ENCODE measurements around the gene SLX4IP. TPM values are rescaled to one million over a fixed set of nuclear protein-coding genes. Genes with fewer than 3 reads are reported as not detected.

Gene SLX4IP
- total RNA-seq, 2 donors from 2014 or later = 1.8 to 3.3 TPM

DNA sequence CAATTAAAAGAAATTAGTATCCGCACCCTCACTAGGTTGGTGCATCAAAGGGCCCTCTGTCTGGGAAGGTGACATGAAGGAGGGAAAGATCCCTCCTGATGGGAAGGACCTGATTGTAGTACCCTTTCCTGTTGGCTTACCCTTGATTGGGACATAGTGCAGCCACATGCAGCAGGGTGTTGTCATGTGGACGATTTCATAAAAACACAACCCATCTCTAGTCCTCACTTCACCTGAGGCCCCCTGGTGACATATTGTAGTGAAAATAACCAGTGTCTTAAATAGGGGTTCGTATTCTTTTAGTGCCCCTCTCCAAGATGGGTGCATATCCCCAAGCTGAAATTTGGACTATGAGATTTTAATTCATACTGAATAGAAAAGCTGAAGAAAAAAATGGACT is 97.3 kb downstream of the SLX4IP start:
- no peak for DNase-seq (ENCODE audit: low spot score)
- intact Hi-C loops (cut with DNase I) = loop anchor here in 1 of 2 donors (10.0 kb wide), 1 partner anchor 68 kb away; no protein-coding TSS in a partner anchor

DNA sequence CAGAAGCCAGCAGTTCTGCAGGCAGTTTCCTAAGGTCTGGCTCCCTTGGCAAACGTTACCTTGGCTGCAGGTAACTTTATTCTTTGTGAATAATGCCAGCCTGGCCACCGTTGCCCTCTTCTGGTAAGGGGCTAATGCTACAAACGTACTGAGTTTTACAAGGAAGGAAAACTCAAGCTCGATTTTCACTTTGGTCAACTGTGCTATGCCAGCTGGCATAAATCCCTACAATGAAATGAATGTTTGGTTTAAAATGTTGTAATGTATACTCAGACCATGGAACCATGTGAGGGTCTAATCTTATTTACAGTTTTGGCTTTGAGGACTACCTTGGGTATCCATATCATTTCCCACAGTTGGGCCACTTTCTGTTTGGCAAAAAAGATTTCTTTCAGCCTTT is 101.4 kb downstream of the SLX4IP start:
- DNase-seq (ENCODE audit: low spot score) = no peak
- intact Hi-C loops (cut with DNase I) = loop anchor here in 1 of 2 donors (10.0 kb wide), 1 partner anchor 72 kb away; no protein-coding TSS in a partner anchor

DNA sequence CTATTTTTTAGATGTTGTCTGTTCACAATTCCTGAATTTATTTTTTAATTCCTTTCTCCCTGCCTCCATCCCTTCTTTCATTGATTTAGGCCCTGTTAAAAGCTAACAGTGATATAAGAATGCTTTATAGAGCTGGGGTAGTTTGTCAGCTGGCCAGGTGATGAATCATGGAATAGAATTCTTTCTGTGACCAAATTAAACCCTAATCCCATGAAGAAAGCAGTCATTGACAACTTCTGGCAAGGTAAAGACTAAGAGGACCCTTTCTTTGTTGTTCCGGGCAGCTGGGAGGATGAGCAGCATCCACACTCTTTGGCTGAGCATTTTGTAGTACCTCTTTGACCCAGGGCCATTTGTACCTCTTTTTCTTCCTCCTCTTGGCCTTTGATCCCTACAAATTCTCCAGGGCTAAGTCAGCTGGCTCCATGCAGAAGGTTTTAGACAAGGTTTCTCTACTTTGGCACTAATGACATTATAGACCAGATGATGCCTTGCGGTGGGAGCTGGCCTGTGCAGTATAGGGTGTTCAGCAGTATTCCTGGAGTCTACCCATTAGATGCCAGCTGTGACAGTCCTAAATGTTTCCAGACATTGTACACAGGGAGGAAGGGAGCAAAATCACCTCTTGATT is 102.9 kb downstream of the SLX4IP start:
- no peak for DNase-seq (ENCODE audit: low spot score)
- intact Hi-C loops (cut with DNase I) = loop anchor here in 1 of 2 donors (10.0 kb wide), 1 partner anchor 73 kb away; no protein-coding TSS in a partner anchor

DNA sequence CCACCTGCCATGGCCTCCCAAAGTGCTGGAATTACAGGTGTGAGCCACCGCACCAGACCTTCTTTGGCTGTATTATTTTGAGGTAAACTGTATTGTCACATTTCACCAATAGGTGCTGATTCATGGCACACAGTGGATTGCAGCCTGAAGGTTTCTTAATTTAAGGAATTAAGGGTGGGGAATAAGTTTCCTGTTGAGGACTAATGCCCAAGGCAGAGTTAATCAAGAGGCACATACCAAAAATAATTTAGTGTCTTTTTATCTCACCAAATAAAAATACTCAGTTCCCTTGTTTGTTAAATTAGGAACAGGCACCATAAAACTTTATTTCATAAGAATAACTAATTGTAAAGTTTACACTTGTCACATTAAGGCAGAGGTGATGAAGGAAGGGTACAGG is 103.7 kb downstream of the SLX4IP start:
- intact Hi-C loops (cut with DNase I) = loop anchor here in 1 of 2 donors (10.0 kb wide), 1 partner anchor 74 kb away; no protein-coding TSS in a partner anchor
- DNase-seq (ENCODE audit: low spot score) = no peak

DNA sequence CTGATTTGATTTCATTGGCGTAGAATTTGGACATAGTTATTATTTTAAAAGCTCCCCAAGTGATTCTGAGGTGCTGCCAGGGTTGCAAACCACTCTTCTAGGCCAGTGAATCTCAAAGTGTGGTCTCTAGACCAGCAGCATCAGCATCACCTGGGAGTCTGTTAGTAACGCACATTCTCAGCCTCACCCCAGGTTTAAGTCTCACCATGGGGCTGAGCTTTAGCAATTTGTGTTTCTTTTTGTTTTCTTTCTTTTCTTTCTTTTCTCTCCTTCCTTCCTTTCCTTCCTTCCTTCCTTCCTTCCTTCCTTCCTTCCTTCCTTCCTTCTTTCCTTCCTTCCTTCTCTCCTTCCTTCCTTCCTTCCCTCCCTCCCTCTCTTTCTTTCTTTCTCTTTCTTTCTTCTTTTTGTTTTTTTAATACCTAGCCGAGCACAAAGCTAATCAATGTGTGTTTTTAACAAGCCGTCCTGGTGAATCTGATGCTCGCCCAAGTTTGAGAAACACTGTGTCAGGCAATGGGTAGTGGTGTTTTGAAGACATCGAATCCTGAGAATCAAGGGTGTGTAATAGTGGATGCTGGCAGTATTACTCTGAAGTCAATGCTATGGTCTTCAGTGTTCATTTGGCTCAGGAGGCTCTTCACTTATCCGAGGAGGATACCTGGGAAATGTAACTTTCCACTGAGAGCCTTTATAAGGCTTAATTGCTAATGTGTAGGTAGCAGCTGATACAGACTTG is 104.9 kb downstream of the SLX4IP start:
- intact Hi-C loops (cut with DNase I) = loop anchor here in 1 of 2 donors (10.0 kb wide), 1 partner anchor 75 kb away; no protein-coding TSS in a partner anchor
- no peak for DNase-seq (ENCODE audit: low spot score)

DNA sequence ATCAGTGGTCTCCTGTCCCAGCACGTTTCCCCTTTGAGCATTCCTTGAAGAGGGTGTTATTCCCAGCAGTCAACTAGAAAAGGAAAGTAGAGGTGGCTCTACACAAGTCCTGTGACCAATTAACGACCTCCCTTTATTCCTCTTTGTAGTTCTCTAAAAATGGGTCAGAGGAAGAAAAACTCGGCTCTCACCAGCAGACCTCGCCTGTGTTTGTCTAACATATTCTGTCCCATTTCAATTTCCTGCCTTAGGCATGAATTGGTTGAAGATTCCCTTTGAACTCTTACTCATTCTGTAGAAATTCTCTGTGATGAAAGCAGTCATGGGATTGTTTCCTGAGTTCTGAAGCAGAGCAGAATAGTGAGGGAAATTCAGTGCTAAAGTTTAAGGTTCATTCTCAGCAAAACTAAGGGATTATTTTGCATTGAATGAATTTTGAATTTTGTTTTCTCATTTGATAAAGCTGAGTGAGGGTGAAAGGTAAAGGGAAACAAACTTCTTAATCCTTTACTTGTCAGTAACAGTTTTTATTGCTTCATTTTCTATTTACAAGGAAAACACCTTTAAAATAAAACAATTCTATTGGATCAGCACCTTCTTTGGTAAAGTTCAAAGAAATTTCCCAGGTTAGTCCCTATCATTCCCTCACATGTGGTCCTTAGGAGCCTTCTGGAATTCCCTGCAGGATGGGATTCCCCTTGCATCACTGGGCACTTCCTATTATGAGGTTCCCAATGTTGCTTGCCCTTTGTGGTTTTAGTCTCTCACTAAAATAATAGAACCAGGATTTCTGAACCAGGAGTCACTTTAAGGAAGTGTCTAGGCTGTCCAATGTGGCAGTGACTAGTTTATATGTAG is 105.8 kb downstream of the SLX4IP start:
- intact Hi-C loops (cut with DNase I) = no loop called here
- DNase-seq (ENCODE audit: low spot score) = no peak

DNA sequence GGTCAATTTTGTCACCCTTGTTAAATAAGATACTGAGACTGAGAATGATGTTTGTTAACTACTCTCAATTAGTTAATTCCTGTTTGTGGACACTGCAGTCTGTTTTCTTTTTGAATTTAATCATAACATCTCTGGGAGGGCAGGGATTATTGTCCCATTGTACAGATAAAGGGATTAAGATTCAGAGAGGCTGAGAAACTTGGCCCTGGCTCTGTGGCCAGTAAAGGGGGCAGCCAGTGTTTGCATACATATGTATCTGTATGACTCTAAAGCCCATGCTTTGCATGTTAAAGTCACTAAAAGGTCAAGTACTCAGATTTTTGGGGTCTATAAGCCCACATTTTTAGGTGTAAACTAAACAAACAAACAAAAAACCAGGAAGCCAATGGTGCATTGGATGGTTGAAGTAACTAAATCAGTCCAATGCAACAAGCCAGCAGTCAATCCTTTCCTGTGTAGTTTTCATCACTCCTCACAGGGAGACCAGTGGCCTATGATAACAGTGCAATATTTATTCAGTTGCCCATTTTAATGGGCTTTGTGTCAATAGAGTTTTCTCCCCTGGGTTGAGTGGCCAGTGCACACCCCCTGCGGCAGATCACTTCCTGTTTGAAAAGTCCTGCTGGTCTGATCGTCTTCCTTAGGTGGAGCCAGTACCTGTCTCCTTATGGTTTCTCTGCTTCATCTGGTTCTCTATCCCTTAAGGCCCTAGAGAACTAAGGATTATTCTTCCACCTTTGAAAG is 106.7 kb downstream of the SLX4IP start:
- intact Hi-C loops (cut with DNase I) = no loop called here
- no peak for DNase-seq (ENCODE audit: low spot score)

DNA sequence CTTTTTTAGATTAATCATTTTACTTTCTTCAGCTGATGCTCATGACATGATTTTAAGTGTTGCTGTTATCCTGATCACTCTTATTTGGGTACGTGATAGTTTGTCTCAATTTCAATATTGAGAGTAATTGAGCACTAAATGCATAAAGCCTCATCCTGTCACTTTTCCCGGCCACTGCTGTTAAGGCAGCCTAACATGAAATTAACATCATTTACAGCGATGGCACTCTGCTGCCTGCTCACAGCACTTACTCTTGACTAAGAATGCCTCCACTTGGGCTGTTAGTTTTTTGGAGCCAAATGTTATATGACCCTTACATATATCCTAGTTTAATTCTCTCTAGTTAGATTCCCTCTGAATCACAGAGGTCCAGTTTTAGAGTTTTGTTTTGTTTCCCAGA is 107.3 kb downstream of the SLX4IP start:
- no peak for DNase-seq (ENCODE audit: low spot score)
- intact Hi-C loops (cut with DNase I) = no loop called here

DNA sequence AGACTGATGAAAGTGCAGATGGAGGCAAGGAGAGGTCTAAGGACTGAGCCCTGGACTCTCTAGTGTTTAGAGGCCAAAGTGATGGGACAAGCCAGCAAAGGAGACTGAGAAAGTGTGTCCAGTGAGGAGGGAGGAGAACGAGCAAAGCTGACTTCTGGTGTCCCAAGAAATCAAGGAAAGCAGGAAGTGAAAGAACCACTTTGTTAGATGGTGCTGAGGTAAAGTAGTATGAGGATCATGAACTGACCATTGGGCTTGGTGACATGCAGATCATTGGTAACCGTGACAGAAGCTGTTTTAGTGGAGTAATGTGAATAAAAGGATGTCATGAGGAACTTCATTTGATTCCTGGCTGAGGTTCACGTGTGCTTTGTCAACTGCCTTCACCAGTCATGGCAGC is 108.4 kb downstream of the SLX4IP start:
- DNase-seq (ENCODE audit: low spot score) = no peak
- intact Hi-C loops (cut with DNase I) = no loop called here

DNA sequence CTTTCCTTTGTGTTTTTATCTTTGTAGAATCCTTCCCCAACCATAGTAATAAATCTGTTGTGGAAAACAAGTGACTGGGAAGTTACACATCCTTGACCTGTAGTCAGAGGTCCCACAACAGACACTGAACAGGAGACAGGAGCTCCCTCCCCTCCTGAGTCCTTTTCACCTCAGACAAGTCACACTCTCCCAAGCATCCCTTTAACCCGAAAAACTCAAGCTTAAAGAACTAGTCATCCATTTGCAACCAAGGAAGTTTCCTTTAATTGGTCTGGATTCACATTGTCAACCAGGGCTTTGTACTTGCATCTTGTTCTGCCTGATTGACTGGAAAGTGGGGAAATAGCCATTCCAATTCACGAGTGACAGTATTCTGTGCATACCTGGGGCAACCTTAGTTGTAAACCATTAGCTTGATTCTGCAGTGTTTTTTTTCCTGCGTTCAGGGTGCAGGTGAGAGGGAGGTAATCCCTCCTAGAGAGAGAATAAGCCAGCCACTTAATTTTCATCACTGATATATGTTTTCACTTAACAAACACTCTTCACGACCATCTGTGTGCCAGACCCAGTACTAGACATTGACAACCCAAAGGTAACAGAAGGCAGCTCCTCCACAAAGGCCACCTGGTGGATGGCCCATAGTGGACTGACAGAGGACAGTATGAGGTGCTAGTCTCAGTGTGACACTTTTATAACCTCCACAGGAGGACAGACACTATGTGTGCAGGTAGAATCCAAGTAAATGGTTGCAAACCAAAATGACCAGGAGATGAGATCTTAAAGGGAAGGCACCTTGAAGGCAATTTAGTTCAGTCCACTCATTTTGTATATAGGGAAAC is 112.4 kb downstream of the SLX4IP start:
- intact Hi-C loops (cut with DNase I) = no loop called here
- DNase-seq (ENCODE audit: low spot score) = no peak

DNA sequence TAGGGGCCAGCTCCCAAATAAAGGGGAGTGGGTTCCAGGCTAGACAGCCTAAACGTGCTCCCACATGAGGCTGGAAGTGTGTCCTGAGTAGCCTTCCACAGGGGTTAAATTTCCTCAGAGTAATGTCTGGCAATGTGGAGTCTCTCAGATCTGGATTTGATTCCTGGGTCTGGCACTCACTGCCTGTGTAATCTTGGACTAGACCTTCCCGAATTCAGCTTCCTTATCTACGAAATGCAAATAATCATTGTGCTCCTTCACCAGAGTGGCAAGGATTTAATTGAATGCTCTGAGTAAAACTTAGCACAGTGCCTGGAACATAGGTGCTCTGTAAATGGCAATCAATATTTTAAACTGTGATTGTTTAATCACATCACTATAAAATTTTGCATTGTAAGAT is 114.4 kb downstream of the SLX4IP start:
- no peak for DNase-seq (ENCODE audit: low spot score)
- intact Hi-C loops (cut with DNase I) = no loop called here

DNA sequence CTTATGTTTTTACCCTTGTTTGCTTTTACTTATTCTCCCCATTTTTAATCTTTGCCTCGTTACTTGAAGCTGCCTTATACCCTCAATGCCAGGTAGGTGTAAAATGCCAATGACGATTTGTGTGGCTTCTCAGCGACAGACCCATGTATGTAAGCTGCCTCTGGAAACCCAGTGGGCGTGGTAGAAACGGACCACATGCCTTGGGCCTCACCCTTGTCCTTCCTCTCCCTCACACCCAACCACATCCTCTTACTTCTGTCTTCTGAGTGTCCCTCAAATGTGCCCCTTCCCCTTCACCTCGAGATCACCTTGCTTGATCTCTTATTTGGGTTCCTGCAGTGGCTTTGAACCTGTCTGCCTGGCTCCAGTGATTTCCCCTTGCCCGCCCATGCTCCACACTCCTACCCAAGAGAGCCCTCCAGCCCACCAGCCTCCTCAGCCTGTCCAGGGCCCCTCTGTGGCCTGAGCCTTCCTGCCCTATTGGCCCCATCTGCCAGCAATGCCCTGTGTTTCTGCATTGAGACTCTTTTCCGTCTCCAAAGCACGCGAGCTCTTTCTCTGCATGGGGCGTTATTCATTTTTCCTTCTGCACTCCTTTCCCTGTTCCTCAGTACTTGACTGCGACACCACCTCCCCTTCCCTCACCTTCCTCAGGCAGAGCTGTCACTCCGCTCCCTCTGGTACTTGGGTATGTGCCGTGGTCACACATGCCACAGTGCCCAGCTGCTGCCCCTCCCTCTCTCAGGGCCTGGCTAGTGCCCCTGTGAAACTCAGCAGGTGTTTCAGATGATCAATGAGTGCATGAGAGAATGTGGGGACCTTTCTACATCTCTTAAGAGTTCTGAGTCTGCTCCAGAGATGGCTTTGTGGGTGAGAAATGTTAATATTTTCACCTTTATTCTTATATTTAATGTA is 115.4 kb downstream of the SLX4IP start:
- no peak for DNase-seq (ENCODE audit: low spot score)
- intact Hi-C loops (cut with DNase I) = loop anchor here (2.0 to 10.0 kb wide), 4 partner anchors 114 to 727 kb away; no protein-coding TSS in a partner anchor

DNA sequence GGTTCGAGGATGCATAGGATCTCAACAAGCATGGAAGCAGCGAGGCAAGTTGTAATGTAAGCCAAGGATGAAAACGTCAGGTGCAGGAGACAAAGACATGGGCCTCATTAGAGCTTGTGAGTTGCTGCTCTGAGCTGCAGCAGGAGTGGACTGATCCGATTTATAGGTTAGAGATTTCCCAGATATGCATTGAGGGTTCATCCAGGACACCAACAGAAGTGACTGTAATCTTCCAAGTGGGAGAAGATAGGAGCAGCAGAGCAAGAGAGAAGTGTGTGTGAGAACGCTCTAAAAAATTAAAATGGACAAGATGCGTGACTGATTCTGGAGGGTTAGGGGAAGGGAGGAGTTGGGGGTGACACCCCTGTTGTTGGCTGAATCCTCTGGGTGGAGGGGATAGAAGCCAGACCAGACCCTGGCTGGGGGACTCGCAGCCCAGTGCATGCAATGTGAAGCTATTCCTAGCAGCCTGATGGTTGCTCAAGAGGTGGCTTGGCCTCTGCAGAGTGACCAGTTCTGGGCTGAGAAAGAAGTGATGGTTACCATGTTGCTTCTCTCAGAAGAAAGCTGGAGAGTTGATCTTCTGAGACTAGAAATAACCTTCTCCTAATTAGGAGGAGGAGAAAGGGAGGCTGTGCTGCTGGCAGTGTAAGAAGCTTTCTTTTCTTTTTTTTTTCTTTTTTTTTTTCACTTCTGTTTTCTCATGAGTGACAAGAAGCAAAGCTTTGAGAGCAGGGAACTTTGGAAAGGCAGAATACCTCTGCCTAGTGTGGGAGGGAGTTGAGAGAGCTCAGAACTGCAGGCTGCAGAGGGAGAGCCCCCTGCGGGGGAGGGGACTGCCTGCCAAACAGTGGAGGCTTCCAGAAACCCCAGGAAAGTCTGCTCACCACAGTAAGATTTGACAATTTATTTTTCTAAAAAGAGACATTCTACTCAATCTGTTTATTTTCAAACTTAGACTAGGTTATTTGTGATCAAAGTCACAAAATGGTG is 116.9 kb downstream of the SLX4IP start:
- DNase-seq (ENCODE audit: low spot score) = no peak
- intact Hi-C loops (cut with DNase I) = loop anchor here (2.0 to 10.0 kb wide), 4 partner anchors 113 to 725 kb away; no protein-coding TSS in a partner anchor

DNA sequence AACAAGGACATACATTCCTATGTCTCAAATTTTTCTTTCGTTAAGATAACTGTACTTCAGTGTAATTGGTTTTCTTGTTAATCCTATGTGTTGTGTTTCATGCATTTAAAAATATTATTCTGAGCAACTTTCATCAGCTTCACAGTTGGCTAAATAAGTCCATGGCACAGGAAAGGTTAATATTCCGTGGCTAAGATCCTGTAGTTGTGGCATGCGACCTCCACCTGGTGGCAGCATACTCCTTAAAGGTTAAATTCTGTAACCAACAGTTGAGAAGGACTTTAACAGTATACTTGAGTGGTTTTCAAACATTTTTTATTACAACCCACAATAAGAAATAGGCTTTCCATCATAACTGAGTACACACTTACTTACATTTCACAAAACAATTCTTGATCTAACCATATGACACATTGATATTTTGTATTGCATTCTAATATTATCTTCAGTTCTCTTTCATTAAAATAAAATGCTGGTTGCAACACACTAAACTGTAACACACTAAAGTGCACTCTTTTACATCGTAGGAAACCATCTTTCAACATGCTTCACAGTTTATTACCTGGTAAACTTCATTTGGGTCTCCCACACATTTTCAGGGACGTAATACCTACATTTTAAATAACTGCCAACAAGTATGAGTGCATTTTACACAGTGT is 118.3 kb downstream of the SLX4IP start:
- intact Hi-C loops (cut with DNase I) = loop anchor here (5.0 to 10.0 kb wide), 3 partner anchors 111 to 724 kb away; no protein-coding TSS in a partner anchor
- peak; percentile 88 for DNase-seq (ENCODE audit: low spot score)

DNA sequence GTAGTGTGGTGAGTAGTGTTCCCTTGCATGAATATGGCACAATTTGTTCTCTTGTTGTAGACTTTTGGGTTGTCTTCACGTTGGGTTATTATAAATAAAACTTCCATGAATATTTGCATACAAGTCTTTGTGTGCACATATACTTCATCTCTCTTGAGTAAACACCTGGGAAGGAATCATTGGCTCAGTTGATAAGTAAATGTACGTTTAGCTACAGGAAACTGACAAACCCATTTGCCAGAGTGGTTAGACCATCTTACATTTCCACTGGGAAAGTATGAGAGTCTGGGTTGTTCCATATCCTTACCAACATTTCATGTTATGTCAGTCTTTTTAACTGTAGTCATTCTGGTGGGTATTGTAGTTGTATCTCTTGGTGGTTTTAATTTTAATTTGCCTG is 119.2 kb downstream of the SLX4IP start:
- intact Hi-C loops (cut with DNase I) = loop anchor here (5.0 to 10.0 kb wide), 3 partner anchors 111 to 723 kb away; no protein-coding TSS in a partner anchor
- DNase-seq (ENCODE audit: low spot score) = no peak

Measured in posterior vena cava (tissue), 2 donors.